ENCODE data around the gene STOM. TPM values are rescaled to one million over a fixed set of nuclear protein-coding genes. Genes with fewer than 3 reads are reported as not detected.

STOM gene
- total RNA-seq, 4 donors from 2014 or later = 418 to 728 (median 480) TPM

GRCh38 chr9:121395558-121395957, 25.5 kb upstream of the STOM start:
- no peak for TF ChIP-seq CTCF (IDR thresholded peaks at IDR 0.05; ENCODE audit: low read depth)

GRCh38 chr9:121394292-121394691, 24.2 kb upstream of the STOM start:
- no peak for TF ChIP-seq CTCF (IDR thresholded peaks at IDR 0.05; ENCODE audit: low read depth)

GRCh38 chr9:121393318-121393717, 23.3 kb upstream of the STOM start:
- TF ChIP-seq CTCF (IDR thresholded peaks at IDR 0.05; ENCODE audit: low read depth) = no peak

GRCh38 chr9:121390372-121390771, 20.3 kb upstream of the STOM start:
- TF ChIP-seq CTCF (IDR thresholded peaks at IDR 0.05; ENCODE audit: low read depth) = no peak

- no peak for TF ChIP-seq CTCF (IDR thresholded peaks at IDR 0.05; ENCODE audit: low read depth)
These were observed 18.3 kb upstream of the STOM start for GRCh38 chr9:121388140-121388905.

- TF ChIP-seq CTCF (IDR thresholded peaks at IDR 0.05; ENCODE audit: low read depth) = no peak
These were observed 16.6 kb upstream of the STOM start for GRCh38 chr9:121386442-121387175.

- TF ChIP-seq CTCF (IDR thresholded peaks at IDR 0.05; ENCODE audit: low read depth) = no peak
These were observed 13.7 kb upstream of the STOM start for GRCh38 chr9:121383715-121384114.

Measured in subcutaneous adipose tissue (tissue), 4 donors.